Lung (tissue), 12 donors: ENCODE data around the gene CLN6. TPM values are rescaled to one million over a fixed set of nuclear protein-coding genes. Genes with fewer than 3 reads are reported as not detected.

Experiments
- ATAC-seq: fragments of 200-7000 bp; cut with Tn5 transposase; one replicate; pipeline ENCODE4 v1.9.1; 2020; ENCODE audit warnings: moderate number of reproducible peaks; ENCODE audit not compliant: insufficient read depth, low FRiP score
- DNase-seq, 3 donors: peaks; one replicate each; pipeline ENCODE4 v3.0.0-alpha.2; 2013 to 2017
- H3K27ac ChIP-seq, 2 donors: one replicate each; pipeline ENCODE4 v1.5.1; 2013; ENCODE audit warnings: mild to moderate bottlenecking in 2 of 2, moderate library complexity in 2 of 2, control low read depth in 1 of 2, inconsistent platforms in 1 of 2, low read depth in 1 of 2, low read length in 1 of 2
- H3K27me3 ChIP-seq, 3 donors: one replicate each; pipeline ENCODE4 v1.5.1; 2013; ENCODE audit warnings: low read length in 2 of 3; ENCODE audit not compliant: control insufficient read depth in 3 of 3, insufficient read depth in 3 of 3
- H3K36me3 ChIP-seq, 4 donors: one replicate each; pipeline ENCODE4 v1.5.1; 2013; ENCODE audit warnings: low read length in 4 of 4, mild to moderate bottlenecking in 1 of 4, moderate library complexity in 1 of 4; ENCODE audit not compliant: control insufficient read depth in 4 of 4, insufficient read depth in 4 of 4
- H3K4me1 ChIP-seq, 5 donors: one replicate each; pipeline ENCODE4 v1.5.1; 2013; ENCODE audit warnings: low read length in 5 of 5, mild to moderate bottlenecking in 2 of 5, moderate library complexity in 1 of 5; ENCODE audit not compliant: control insufficient read depth in 5 of 5, insufficient read depth in 5 of 5
- H3K4me3 ChIP-seq: one replicate; pipeline ENCODE4 v1.5.1; 2013; ENCODE audit warnings: mild to moderate bottlenecking, control low read depth, moderate library complexity
- H3K9ac ChIP-seq, 2 donors: one replicate each; pipeline ENCODE4 v1.5.1; 2013; ENCODE audit warnings: low read length in 2 of 2, control low read depth in 1 of 2; ENCODE audit not compliant: insufficient read depth in 1 of 2
- H3K9me3 ChIP-seq, 4 donors: one replicate each; pipeline ENCODE4 v1.5.1; 2013; ENCODE audit warnings: low read length in 3 of 4, mild to moderate bottlenecking in 1 of 4, moderate library complexity in 1 of 4; ENCODE audit not compliant: control insufficient read depth in 4 of 4, insufficient read depth in 3 of 4
- WGBS, 2 donors: extraction: QIAGEN DNeasy Blood & Tissue Kit; methylation state at CpG; one replicate each; pipeline ENCODE4 v1.1.7; 2013; 5-methylcytosine and 5-hydroxymethylcytosine counted together
- polyA plus RNA-seq, 2 donors: library from polyadenylated mRNA; stranded (reverse); fragments of 200-250 nt; gene quantifications; one replicate each; pipeline ENCODE4 v1.2.1, GENCODE V29; 2013
- total RNA-seq, 2 donors: library from RNA; depleted of rRNA in 1 of 2; stranded (reverse); fragments of >200 nt in 1 of 2; gene quantifications; one replicate each; pipeline ENCODE4 v1.2.1, GENCODE V29; 2014 to 2021
- TF ChIP-seq, protein P1 (sequence below): IDR thresholded peaks from 2 replicates; pipeline ENCODE4 v1.5.1; 2012; ENCODE audit warnings: mild to moderate bottlenecking; ENCODE audit errors: control extremely low read depth, extremely low read depth
- donor health status: control.
- donor health status: control.
- donor health status: Bipolar disorder and iron deficiency.
- donor health status: healthy.
- donor health status: DM: yes; HTN: yes; CAD: no.

CLN6 gene
- total and polyA plus RNA-seq, 4 donors = 13.9 to 48.9 (median 42.2) TPM

DNA sequence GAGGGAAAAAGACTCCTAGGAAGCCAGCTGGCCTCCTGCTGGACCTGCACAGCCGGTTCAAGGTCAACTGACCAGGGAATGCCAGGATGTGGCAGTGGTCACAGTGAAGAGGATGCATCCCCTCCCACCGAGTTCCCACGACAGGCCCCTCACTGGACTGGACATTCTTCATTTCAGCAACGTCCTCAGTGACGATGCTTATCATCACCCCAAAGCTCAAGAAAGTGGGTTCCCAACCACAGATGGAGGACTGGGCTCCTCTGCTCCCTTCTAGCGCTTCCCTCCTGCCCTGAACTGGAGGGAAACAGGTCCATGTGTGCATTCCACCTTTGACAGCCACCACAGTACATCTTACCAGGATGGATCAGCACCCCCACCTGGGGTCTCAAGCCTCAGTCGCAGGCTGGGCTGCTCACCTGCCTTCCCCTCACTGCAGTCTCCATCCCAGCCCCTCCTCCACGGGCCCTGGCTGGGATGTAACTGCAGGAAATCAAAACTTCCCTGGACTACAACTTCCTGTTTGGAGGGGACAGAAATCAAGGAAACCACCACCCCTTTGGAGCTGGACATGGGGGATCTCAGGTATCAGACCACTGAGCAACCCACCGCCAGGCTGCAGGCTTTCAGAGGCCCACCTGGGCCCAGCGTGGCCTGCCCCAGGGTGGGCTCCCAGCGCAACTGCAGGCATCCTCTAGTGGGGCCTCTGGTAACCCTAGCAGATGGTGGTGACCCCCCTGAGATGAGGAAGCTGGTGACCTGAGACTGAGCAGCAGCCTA is 31.7 kb downstream of the CLN6 start:
- Histone ChIP-seq H3K9ac (no peak overlapping the region), H3K4me3 (no peak overlapping the region), H3K27me3 (no peaks in the 10 kb centered on the region), H3K4me1 (peaks cover 0 to 14% (median 6%) of the 10 kb centered on the region in 5 donors), H3K9me3 (no peaks in the 10 kb centered on the region), H3K36me3 (peaks cover 2 to 12% (median 4%) of the 10 kb centered on the region in 4 donors), H3K27ac (no peak overlapping the region)
- no peak for DNase-seq
- TF ChIP-seq, protein P1, sequence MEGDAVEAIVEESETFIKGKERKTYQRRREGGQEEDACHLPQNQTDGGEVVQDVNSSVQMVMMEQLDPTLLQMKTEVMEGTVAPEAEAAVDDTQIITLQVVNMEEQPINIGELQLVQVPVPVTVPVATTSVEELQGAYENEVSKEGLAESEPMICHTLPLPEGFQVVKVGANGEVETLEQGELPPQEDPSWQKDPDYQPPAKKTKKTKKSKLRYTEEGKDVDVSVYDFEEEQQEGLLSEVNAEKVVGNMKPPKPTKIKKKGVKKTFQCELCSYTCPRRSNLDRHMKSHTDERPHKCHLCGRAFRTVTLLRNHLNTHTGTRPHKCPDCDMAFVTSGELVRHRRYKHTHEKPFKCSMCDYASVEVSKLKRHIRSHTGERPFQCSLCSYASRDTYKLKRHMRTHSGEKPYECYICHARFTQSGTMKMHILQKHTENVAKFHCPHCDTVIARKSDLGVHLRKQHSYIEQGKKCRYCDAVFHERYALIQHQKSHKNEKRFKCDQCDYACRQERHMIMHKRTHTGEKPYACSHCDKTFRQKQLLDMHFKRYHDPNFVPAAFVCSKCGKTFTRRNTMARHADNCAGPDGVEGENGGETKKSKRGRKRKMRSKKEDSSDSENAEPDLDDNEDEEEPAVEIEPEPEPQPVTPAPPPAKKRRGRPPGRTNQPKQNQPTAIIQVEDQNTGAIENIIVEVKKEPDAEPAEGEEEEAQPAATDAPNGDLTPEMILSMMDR = no peak
- ATAC-seq = no peak
- WGBS, 2 donors = 87 to 90% methylated on average over 11 of the region's 11 CpGs

DNA sequence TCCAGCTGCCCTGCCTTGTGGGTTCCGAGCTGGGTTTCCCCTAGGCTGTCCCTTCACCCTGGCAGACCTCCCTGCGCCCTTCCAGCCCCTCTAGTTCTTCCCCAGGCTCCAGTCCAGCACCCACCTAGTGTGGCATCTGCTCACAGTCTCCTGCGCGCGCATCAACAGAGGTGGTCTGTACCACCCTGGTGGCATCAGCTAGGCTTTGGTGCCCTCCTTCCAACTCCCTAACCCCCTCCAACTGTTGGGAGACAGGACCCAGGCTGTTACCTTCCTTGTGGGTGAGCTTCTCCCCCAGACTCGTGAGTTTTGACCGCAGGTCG is 32.4 kb downstream of the CLN6 start:
- ATAC-seq = no peak
- WGBS, 2 donors = 95 to 96% methylated on average over 8 of the region's 8 CpGs
- H3K36me3 ChIP-seq = peaks cover 2 to 19% (median 6%) of the 10 kb centered on the region in 4 donors
- no peak overlapping the region for H3K27ac ChIP-seq
- TF ChIP-seq, protein P1 = no peak
- H3K4me3 ChIP-seq = no peak overlapping the region
- H3K9ac ChIP-seq = no peak overlapping the region
- H3K9me3 ChIP-seq = no peaks in the 10 kb centered on the region
- no peaks in the 10 kb centered on the region for H3K27me3 ChIP-seq
- no peak for DNase-seq
- H3K4me1 ChIP-seq = peaks cover 0 to 14% (median 6%) of the 10 kb centered on the region in 5 donors

DNA sequence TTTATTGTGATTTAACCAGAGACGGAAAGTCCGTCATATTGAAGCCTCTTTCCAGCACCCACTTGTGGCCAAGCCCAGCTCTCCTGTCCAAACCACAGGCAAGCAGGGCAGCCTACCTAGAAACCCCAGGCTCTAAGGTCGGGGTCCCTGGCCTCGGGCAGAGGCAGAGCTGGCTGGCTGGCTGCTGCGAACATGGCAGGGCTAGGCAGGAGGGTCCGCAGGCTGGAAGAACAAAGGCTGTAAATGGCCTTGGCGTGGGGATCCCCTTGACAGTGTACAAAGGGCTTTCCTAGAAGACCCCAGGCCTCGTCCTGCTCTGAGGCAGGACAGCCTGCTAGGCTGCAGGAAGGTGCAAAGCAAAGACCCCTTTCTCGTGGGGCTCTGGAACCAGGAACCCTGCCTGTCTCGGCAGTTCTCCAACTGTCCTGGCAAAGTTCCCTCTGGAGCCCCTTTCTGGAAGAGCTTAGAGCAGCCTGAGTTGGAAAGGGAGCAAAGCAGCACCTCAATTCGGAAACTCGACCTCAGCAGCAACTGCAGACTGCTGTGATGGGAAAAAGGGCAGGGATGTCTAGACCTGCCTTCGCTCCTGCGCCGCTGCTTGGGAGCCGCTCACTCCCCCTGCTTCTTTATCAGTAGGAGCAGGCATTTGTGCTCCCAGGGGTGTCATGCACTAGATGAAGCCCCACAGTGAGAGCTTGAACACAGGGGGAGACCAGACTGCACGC is 32.9 kb downstream of the CLN6 start:
- no peak for ATAC-seq
- 91% methylated on average over 17 of the region's 17 CpGs for WGBS, 2 donors
- Histone ChIP-seq H3K9me3 (no peaks in the 10 kb centered on the region), H3K4me3 (no peak overlapping the region), H3K27ac (no peak overlapping the region), H3K36me3 (peaks cover 2 to 21% (median 6%) of the 10 kb centered on the region in 4 donors), H3K27me3 (no peaks in the 10 kb centered on the region), H3K9ac (no peak overlapping the region), H3K4me1 (peaks cover 0 to 14% (median 6%) of the 10 kb centered on the region in 5 donors)
- DNase-seq = no peak
- TF ChIP-seq, protein P1 = no peak
